Measurements from ENCODE around the gene PUS10.

The PUS10 gene

DNA sequence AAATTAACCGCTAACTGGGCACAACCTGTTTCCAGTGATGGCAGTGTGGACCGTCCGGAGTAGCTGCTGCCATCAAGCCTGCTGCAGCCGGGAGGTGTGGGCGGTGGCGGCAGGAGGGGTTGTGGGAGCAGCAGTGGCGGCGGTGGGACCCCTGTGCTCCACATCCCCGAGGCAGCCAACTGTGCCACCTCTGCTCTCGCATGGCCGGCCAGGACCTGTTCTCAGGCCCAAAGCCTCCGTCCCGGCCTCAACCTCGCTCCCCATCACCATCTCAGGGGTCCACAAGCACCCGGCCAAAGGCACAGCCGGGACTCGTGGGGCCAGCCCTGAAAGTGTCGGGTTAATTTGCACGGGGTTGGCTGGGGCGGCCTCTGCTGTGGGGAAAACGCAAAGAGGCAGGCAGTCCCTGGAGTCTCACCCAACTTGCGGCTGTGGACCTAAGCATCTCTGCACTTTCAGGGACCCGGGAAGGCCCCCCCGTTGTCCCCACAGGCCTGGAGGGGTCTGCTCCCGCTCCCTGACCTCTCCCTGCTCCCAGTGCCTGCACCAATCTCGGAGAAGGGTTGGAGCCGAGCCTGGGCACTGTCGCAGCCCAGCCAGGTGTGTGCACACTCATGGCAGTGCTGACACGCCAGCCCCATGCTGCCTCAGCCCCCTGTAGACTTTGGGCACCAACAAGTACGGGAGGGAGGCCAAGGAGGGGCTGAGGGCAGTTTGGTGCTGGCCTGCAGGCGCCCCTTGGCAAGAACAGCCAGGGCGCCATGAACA, 45.0 kb downstream of the PUS10 start:
- DNase-seq (ENCODE audit: low read depth in 2 of 2) = no peak

DNA sequence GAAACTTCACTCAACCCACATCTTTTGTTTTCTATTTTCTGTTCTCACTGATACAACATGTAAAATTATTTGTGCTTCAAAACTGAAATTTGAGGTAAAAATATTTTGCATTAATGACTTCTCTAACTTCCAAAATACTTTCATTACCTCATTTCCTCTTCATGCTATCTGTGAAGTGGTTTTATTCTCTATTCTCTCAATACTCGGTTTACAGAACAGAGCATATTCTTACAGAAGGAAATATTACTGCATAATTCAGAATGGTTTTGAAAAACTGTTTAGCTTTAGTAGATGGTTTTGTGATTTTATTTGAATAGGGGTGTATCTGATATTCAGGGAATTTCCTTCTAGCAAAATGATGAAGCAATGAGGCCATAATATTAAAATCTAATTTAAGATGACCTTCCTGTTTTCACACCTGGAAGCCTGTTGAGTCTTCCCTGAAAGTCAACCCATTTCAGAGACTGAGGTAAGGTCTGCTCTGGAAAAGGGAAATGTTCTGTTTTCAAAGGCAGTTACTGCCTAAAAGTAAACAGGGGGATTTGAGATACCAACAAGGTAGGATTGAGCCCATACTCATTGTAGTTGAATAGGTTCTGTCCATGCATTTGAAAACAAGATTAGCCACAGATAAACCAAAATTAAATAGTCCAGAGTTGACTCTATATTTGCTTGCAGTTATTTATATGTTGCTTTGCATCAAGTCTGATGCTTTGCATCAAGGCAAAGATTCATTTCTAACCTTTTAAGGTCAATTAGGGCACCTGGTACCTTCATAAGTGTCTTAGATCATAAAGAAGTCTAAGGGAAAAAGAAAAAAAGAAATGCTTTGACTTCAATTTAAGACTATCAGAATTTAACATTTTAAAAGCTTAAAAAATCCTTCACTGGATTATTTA, 51.3 kb downstream of the PUS10 start:
- DNase-seq (ENCODE audit: low read depth in 2 of 2) = no peak

DNA sequence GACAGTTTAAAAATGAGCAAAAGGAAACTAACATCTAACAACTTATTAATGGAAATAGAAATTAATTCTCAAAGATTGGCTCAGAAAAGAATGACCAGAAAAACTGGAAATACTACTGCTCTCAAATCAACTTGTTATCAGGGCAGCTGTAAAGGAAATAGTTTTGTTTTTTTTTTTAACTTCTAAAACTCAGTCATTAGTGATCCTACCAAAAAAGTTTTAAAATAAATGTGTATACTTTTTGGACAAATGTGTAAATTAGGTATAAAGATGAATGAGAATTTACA, 52.6 kb downstream of the PUS10 start:
- DNase-seq (ENCODE audit: low read depth in 2 of 2) = no peak

DNA sequence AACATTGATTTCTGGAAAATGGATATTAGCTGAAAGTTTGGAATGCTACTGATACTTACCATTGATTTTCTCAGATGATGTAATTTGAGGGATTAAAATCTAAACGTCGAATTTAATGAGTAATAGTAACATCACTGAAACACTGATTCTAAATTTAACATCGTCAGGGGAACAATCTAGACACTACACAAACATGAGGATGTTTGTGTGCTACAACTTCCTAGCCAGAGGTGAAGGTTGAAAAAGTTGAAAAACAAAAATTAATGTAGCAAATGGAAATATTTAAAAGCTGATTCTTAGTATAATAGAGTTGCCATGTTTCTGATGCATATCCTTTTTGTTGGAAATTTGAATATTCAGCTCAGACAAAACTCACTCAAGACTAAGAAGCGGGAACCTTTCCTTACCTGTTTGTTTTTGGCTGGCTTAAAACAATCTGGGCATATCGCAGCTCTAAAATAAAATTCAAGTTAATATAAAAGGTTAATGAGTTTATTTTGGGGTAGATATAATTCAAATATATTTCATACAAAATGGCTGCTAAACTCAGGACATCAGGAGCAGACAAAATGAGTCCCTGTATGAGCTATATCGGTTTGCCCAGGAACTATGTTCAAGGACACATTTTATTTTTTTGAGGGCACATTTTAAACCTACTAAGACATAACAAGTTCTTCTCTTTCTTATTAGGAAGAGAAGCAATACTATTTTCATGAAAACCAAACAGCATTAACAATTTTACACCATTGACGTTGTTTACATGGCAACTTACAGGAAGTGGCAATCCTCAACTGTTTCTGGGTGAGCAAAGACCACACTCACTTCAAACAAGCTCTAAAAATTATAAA, 53.2 kb downstream of the PUS10 start:
- DNase-seq (ENCODE audit: low read depth in 2 of 2) = no peak

DNA sequence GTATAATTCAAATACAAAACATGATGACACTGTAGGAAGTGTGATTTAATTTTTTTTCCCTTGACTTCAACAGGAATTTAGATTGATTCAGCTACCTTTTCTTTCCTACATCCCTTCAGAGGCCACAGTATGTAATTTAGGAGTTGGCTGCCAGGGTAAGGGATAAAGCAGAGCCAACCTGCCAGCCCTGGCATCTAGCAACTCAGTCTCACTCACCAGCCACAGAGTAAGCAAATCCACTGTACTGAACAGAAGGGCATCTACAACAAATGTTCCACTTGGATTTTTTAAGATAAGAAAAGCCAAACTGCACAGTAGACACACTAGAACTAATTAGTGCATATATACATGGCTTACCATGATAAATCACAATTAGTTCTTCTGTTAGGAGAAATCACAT, 54.9 kb downstream of the PUS10 start:
- no peak for DNase-seq (ENCODE audit: low read depth in 2 of 2)

DNA sequence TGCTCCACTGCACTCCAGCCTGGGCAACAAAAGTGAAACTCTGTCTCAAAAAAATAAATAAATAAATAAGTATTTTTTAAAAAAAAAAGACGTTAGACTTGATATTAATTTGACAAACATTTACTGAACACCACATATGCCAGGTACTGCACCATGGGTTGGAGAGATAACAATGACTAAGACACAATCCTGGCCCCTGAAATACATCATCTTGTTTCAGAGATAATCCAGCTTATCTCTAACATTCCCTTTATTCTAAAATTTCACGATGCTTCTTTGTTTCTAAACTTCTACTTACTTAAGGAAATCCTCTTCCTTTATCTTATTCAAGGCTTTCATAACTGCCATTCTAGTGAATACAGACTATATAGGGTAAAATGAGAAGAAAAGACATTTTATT, 55.5 kb downstream of the PUS10 start:
- no peak for DNase-seq (ENCODE audit: low read depth in 2 of 2)

DNA sequence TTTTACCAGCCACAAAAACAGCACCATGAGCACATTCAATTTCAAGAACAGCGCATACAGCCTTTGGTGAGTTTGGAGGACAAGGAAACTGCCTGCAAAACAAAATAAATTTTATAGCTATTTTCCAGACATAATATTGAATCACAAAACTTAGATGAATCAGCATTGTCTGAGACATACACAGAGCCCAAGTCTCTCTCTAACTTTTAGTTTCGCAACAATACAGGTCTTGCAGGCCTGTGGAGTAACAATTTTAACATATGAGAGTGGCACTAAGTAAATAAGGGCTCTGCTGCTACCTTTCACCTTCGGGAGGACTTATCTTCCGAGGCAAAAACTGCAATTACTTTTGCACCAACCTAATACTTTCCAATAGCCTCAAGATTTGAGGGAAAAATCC, 56.6 kb downstream of the PUS10 start:
- DNase-seq (ENCODE audit: low read depth in 2 of 2) = no peak

DNA sequence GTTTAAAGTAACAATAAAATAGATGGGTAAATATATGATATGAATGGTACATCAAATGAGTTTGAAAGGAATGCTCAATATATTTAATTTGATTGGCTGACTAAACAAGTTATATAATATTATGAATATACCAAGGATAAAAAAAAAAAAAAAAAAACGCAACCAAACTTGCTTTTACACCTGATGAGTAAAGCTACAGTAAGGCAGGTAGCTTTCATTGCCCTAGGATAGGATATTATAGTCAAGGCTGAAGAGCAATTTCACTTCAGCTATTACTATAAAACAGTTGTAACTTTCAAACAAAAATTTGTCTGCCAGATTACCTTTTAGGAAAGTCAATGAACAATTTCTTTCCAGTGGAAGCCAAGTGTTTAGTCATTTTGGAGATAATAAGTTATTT, 57.3 kb downstream of the PUS10 start:
- DNase-seq (ENCODE audit: low read depth in 2 of 2) = no peak

DNA sequence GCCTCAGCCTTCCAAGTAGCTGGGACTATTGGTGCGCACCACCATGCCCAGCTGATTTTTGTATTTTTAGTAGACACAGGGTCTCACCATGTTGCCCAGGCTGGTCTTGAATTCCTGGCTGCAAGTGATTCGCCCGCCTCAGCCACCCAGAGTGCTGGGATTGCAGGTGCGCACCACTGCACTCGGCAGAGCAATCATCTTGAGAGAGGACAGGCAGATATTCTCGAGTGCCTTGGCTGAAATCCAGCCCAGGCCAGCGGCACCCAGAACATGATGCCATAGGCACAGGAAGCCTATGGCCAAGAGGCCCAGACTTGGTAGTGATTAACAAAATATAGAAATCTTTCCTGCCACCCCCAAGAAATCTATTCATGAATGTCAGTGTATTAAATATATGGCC, 58.6 kb downstream of the PUS10 start:
- DNase-seq (ENCODE audit: low read depth in 2 of 2) = no peak

DNA sequence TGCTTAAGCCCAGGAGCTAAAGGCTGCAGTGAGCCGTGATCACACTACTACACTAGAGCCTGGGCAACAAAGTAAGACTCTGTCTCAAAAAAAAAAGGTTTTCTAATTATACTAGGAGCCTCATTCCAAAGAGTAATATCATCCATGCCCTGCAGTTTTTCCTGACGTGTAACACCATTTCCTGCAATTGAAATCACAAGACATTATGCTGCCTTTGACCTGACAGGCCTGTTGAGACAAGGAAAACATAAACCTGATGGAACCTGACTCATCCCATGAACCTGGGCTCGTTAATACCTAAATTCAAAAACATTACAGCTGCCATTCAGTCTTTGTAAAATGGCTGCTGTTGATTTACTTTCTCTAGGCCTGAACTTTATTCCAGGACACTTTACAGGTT, 59.3 kb downstream of the PUS10 start:
- no peak for DNase-seq (ENCODE audit: low read depth in 2 of 2)

DNA sequence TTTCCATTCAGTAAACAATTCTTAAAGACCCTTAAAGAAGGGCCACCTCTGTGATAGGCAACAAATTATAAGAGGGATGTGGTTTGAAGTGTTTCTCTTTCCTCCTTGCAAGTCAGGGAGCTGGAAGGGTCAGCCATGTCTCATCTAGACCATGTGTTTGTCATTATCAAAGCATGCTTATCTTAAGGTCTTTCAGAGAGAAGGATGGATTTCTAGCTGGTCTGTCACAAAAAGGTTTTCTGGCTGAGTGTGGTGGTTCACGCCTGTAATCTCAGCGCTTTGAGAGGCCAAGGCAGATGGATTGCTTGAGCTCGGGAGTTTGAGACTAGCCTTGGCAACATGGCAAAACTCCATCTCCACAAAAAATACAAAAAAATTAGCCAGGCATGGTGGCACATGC, 59.7 kb downstream of the PUS10 start:
- no peak for DNase-seq (ENCODE audit: low read depth in 2 of 2)

DNA sequence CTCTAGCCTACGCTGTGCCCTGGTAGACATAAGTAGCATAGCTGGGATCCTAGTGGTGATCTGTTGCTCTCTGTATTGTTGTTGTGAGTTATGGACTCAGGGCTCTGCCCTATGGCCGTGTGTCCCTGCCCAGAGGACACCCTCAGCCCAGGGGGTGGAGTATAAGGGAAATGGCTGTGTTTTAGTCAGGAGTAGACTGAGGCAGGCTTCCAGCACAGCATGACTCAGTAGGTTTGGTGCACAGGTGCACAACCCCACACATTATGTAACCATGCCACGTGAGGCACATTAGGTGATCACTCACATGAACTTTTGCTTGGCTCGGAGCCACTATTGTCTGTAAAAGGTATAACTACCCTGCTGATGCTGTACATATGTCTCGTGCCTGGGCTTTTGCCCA, 60.4 kb downstream of the PUS10 start:
- no peak for DNase-seq (ENCODE audit: low read depth in 2 of 2)

DNA sequence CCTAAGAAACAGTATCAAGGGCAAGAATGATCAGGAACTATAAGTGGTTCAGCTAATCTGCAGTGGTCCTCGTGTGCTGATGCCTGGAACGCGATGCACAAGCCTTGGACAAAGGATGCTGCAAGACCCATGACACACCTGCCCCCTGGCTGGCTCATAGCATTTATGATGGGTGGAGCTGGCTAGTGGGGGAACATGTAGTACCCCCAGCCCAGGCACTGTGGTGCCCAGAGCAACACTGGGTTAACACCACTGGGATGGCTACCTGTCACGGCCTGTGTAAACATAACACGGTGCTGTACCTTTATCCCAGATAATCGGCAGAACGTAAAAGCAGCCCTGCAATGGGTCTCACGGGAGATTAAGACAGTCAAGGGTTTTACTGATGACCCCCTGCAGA, 60.8 kb downstream of the PUS10 start:
- DNase-seq (ENCODE audit: low read depth in 2 of 2) = no peak

DNA sequence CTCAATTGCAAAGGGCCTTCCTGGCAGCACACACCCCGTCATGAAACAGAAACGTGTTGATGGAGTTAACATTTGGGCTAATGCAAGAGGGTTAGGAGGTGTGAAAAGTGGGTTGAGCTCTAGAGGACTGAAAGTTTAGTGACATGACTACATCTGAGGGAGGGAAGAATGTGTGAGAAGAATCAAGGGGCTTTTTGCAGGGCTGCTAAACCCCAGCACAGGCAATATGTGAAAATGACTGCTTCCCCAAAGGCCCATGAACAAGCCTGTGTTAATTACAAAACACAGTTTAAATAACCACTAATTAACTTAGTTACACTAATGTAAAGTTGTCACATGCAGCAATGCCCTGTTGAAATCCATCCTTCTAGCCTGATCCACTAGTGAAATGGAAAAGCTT, 63.9 kb downstream of the PUS10 start:
- no peak for DNase-seq (ENCODE audit: low read depth in 2 of 2)

DNA sequence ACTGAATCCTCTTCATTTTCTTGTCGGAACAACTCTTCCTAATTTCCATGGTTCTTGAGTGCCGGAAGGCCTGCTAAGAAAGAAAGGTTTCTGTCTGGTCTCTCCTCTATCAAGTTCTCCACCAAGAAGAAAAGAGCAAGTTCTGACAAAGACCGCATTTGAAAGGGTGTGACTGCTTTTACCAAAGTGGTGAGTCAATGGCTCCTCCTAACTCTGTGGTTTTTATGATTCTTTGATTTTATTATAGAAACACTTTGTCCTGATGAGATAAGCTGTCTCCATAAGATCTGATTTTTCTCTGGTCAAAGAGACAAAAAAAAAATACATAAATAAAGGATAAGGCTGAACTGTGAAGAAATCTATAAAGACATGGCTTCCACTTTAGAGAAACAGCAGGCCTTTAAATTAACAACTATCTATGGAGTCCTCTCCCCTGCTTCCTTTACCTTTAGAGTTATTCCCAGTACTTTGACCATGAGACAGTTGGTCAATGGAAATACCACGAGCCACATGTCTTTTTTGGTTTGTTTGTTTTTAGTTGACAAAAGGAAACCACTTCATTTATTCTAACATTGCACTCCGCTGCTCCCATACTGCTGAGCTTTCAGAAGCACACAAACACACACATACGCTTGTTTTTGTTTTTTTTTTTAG, 69.0 kb downstream of the PUS10 start:
- no peak for DNase-seq (ENCODE audit: low read depth in 2 of 2)

DNA sequence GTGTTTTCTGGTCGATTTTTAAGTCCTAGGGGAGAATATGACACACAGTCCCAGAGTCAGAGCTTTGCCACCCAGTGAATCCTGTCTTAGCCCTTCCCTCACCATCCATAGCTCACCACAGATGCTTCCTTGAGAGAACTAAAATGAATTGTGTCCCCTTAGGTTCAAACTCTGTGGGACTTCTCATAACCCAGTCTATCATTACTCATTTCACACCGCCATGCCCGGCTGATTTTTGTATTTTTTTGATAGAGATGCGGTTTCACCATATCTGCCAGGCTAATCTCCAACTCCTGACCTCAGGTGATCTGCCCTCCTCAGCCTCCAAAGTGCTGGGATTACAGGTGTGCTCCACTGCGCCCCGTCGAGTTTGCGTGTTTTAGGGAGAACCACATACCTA, 69.9 kb downstream of the PUS10 start:
- DNase-seq (ENCODE audit: low read depth in 2 of 2) = no peak

DNA sequence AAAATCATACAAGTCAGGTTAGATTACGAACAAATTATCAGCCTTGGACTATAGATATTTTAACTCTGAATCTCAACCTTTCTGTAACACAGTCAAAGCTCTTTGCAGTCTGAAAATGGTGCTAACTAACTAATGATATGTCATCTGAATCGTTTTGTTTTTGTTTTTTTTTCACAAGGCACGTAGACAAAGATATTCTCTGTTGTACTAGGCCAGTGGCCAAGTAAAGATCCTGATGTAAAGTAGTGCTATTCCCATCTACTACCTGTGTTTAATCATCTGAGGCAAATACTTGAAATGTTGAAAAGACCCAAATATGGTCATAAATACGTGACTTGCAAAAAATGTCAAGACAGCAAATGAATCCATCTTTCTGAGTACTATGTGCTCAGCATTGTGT, 71.0 kb downstream of the PUS10 start:
- DNase-seq (ENCODE audit: low read depth in 2 of 2) = no peak

DNA sequence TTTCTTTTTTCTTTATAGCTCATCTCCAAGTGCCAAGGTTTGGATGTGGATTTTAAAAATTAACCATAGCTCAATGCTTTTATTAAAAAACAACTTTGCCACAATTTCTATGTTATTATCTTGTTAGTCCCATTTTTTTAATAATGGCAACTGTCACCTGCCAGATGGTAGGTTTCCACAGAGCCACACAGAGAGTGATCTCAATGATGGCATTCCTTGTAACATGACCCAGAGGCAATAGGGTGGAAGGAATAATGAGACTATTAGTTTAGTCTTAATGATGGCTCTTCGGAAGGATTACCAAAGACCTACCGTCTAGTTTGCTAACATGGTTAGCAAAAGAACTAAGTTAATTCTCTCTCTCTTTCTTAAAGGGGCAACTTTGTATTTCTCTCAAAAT, 72.7 kb downstream of the PUS10 start:
- DNase-seq (ENCODE audit: low read depth in 2 of 2) = no peak

DNA sequence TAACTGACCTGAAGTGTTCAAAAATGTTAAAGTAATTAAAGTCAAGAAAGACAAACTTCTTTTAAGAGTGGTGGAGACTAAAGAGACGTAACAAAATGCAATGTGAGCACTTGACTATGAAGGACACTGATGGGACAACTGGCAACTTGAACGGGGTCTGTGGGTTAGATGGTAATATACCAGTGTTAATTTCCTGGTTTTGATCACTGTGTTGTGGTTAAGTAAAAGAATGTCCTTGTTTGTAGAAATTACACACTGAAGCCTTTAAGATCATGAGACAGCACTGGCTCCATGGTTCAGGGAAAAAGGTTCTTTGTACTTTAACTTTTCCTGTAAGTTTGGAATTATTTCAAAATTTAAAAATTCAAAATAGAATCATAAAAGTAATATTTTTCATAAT, 78.4 kb downstream of the PUS10 start:
- DNase-seq (ENCODE audit: low read depth in 2 of 2) = no peak

DNA sequence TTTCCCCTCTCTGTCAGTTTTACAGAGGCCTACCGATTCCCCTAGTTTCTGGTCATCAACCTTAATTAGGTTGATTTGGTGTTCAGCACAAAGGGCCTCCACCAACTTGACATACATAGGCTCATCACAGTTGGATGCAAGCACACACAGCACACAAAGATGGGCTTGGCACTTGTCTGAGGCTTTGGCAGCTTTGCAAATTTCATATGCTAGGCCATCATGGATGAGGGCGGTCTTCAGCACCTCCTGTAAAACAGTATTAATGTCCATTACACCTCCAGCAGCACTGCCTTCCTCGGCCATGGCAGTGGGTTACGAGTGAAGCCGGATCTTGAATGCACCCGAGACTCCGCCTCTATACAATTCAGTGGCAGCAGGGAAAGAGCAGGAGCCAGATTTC, 79.8 kb downstream of the PUS10 start:
- DNase-seq (ENCODE audit: low read depth in 2 of 2) = no peak

DNA sequence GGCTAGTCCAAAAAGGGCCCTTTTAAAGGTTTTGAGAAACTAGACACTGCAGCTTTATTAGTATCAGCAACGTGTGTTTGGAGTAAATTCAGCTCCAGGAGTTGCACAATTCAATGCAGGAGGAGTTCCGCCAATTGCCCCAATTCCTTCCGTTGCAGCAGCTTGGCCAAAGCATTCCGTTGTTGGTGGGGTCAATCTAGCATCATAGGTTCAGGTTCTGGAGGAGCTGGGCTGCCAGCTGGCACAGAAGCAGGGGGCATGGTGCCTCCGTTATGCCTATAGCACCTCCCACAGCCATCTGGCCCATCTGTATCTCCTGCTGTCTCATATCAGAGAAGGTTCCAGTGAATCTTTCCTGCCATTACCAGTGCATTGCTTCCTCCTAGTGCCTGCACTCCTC, 81.3 kb downstream of the PUS10 start:
- DNase-seq (ENCODE audit: low read depth in 2 of 2) = no peak

DNA sequence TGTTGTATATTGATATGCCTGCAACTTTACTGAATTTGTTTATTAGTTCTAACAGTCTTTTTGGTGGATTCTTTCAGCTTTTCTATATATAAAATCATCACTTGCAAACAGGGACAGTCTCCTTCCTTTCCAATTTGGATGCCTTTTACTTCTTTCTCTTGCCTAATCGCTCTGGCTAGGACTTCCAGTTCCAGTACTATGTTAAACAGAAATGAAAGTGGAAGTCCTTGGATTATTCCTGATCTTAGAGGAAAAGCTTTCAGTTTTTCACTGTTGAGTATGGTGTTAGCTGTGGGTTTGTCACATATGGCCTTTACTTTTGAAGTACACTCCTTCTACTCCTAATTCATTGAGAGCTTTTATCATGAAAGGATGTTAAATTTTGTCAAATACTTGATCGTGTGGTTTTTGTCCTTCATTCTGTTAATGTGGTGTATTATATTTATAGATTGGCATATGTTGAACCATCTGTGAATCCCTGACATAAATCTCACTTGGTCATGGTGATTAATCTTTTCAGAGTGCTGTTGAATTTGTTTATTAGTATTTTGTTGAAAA, 83.8 kb downstream of the PUS10 start:
- no peak for DNase-seq (ENCODE audit: low read depth in 2 of 2)

Data from stimulated activated CD4-positive, alpha-beta T cell treated with anti-CD3 and anti-CD28 coated beads, Interleukin-1b, Interleukin-23, amount 100 ng/mL, for 4 hours (primary cell).